ENCODE measurements around the gene NEK10.
A peak's percentile ranks its signal among the peaks of the same experiment; 100 is the strongest.

The NEK10 gene

DNA sequence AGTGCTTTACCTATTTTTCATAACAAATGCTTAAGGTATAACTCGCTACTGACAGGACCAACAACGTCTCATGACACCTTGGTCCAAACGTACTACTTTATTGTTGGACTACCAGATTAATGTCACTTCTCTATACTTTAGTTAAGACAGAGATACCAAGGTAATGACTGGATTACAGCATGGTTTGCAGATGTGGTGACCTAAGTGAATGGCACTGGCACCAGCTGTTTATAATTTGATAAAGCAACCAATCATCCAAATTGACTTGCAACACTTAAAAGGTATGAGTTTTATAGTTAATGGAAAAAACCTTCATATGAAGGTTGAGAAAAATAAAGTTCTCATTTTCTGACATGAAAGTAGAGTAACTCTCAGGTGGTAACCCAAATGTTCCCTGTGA, 209.0 kb downstream of the NEK10 start:
- no peak for DNase-seq

DNA sequence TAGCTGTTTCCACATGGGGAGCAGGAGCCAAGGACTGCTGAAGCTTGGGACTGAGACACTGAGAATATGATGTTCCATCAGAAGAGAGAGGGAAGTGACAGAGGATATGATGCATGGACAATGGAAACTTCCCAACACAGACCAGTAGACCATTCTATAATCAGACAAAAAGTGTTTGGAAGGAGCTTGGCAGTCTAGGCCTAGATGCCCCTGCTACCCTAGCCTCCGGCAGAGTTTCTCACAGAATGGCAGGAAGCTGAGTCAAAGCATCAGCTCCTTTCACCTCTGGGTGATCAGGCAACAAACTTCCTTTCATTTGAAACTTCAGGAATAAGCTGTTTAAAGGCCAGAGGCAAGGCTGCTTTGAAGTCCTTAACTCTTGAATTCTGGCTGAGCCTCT, 222.0 kb downstream of the NEK10 start:
- no peak for DNase-seq

DNA sequence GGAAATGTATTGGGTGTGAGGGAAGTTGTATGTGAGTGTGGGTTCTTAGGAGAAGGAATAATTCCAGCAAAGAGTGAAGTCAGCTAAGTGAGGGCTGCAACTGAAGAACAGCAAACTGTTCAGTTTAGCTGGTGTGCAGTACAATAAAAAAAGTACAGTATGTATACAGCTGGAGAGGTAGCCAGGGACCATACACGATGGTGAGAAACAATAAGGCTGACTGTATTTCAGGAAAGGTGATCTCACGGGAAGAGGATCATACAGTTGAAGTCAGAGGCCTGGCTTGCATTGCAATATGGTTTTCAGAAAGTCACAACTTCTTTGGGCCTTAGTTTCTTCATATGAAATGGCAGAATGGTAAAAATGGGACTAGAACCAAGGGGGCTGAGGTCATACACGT, 222.4 kb downstream of the NEK10 start:
- DNase-seq = no peak

- DNase-seq = no peak
Observed at GRCh38 chr3:27145719-27146118, 223.5 kb downstream of the NEK10 start.

DNA sequence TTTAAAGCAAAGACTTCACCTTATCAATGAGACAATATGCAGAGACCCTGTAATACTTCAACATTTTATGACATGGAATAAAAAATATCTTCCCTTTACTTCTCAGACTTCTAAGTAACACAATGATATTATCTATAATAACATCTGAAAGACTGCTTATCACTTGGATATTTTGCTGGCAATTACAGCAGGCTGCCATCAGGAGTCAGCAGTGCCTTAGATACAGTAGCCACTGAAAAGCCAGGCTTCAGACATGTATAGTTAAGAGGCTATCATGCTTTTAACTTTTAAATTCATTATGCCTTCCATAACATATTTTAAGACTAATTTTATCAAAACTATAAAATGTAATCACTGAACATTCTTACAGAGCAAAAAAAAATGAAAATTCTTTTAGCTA, 227.5 kb downstream of the NEK10 start:
- DNase-seq = no peak

- no peak for DNase-seq
Observed at GRCh38 chr3:27138562-27138961, 230.6 kb downstream of the NEK10 start.

- DNase-seq = no peak
Observed at GRCh38 chr3:27138005-27138404, 231.2 kb downstream of the NEK10 start.

- peak; percentile 88 for DNase-seq
Observed at GRCh38 chr3:27134171-27134796, 234.9 kb downstream of the NEK10 start.

GRCh38 chr3:27133060-27133459, 236.1 kb downstream of the NEK10 start:
- DNase-seq = no peak

DNA sequence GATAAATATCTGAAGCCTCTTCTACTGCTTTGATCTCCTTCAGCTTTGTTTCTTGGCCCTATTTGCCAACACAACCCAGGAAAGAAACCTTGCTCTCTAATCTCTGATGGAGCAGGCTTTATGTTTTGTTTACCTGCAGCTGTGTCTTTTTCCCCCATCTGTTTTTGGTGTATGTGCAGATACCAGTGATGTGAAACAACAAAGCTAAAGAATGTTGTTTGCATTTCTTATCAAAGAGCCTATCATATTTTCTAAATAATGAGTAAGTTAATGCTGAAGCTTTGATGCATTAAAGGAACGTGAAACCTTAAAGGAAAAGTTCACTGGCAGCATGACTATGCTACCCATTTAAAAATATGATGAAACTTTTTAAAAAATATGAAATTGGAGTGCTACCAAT, 238.4 kb downstream of the NEK10 start:
- DNase-seq = no peak

DNA sequence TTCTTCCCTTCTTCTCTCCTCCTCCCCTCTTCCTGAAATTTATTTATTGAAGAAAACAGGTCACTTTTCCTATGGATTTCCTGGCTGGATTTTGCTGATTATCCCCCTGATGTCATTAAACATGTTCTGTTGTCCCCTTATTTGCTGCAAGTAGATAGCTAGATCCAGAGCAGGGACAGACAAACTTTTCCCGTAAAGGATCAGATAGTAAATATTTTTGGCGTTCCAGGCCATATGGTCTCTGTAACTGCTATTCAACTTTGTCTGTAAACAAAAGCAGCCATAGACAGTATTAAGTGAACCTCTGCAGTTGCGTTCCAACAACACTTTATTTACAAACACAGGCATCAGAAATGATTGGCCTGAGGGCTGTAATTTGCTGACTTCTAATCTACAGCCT, 241.3 kb downstream of the NEK10 start:
- no peak for DNase-seq

- no peak for DNase-seq
Observed at GRCh38 chr3:27127195-27127594, 242.0 kb downstream of the NEK10 start.

- DNase-seq = no peak
Observed at GRCh38 chr3:27125821-27126501, 243.2 kb downstream of the NEK10 start.

DNA sequence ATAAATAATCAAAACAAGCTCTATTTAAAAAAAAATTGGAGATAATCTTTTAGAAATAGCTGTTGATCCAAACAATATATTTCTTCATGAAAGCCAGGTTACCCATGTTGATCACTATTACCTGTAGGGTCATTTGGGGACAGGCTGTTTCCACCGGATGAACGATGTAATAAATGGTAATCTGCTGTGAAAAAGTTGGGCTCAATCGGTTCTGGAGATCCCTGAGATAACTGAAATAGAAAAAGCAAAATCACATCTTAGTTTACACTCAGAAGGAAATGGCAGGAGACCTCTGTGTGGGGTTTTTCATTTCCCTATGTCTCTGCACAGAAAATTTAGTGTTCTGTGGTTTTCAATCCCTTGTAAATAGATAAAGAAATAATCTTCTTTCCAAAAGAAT, 249.5 kb downstream of the NEK10 start:
- no peak for DNase-seq

DNA sequence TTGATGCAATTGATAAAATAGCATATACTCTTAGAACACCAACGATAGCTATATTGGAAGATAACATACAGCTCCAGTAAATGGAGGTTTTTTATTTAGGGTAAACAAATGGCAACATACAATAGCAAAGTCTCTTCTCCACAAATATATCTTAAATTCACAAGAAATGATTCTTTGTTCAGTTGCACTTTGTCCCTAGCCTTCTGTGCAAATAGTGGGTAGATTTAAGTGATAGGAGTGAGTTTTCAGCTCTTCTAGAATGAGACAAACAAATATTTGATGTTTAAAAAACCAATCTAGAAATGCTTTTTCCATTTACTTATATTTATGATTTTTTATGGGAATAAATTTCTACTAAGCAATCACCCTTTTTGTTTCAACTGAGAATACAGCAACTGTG, 253.8 kb downstream of the NEK10 start:
- no peak for DNase-seq

GRCh38 chr3:27114684-27115083, 254.5 kb downstream of the NEK10 start:
- DNase-seq = no peak

- DNase-seq = no peak
Observed at GRCh38 chr3:27114129-27114528, 255.1 kb downstream of the NEK10 start.

DNA sequence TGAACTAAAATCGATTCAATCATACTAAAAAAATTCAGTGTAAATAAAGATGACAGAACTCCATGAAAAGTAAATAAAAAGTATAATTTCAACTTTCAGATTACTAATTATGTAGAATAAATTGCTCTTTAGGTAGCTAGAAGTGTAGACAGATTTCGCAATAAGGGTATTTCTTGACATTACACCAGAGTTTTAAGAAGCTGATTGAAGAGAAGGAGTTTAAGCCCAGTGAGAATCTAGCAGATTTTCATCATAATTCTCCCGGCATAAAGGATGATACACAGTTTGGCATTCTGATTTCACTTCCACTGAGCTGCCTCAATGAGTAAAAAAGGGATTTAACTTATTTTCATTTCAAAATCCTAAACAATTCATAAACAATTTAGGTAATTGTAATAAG, 259.2 kb downstream of the NEK10 start:
- no peak for DNase-seq

GRCh38 chr3:27108322-27108721, 260.9 kb downstream of the NEK10 start:
- no peak for DNase-seq

DNA sequence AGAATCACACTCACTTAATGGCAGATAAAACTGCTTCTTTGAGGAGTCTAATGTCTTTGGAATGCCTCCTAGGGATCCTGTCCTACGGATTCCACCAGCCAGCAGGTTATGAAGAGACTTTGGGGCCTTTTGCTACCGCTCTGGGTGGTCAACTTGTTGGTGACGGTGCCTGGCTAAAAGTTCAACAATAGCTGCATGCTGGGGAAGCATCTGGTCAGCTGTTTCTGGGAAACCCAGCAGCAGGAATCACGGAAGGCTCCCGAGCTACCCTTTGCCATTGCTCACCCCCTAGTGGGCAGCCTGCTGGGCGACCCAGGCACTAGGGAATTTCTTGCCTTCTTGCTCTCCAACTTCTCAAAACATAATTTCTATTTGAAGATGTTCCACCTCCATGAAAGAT, 263.3 kb downstream of the NEK10 start:
- DNase-seq = no peak

DNA sequence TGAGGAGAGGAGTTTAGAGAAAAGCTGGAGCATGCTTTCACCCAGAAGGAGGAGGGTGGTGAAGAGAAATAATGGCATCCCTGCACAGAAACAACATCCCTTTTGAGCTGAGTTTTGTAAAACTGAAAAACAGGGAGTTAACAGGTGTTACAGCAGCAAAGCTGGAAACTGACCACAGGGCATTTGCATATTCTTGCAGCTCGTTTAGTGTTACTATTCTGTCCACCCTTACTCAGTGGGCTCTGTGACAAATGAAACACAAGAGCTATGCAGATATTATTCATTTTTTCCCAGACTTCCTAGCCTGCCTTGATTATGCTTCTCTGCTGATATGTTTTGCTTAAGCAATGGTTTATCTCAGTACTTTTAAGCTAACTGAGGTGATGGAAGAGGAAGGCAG, 272.0 kb downstream of the NEK10 start:
- no peak for DNase-seq

DNA sequence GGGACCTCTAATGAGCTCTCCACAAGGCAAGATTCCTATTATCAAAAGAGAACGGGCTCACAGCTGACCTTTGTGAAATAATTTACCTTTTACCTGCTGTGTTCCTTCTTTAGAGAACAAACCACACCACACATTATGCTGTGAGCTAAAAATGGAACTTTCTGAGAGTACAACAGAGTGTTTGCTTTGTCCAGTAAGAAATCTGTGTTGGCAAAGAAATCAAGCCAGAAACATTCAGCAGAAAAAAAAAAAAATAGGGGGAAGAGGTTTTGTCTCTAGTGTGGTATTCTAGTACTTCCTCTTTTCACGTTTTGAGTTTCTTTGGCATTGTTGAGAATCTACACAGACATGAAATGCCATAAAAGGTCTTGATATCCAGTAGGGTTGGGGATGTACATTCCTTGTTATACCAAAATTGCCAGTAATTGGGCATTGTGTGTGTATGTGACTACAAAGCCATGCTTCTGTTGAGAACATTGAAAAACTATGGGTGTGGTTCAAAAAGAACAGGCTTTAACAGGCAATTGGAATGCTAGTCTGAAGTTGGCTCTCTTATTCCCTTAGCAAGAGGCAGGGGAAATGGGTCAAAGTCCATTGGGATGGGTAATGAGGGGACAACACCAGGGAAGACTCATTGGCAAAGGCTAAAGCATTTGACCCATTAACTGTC, 273.5 kb downstream of the NEK10 start:
- no peak for DNase-seq

DNA sequence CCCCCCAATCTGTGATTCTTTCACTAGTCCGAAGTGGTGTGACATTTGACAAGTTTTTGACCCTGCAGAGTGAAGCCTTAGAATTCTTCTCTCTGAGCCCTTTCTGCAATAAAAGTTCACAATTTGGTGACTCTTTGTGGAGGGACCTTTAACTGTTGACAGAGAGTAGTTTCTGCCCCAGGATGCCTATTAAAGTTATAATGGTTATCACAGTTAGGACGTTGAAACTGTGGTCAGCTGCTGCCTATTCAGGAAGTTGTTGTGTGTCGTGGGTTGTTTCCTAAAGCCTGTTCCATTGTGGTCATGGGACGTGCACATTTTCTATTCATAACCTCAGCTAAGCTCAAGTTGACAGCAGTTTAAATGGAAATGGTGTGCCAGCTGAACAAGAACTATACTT, 274.5 kb downstream of the NEK10 start:
- no peak for DNase-seq

GRCh38 chr3:27093771-27094170, 275.4 kb downstream of the NEK10 start:
- DNase-seq = no peak
